GM18526 (cell line): Measurements from ENCODE around the gene MKI67.

Experiments
- POLR2A ChIP-seq: IDR thresholded peaks from 3 replicates; pipeline ENCODE4 v1.6.1; 2011; ENCODE audit not compliant: insufficient read length; ENCODE audit errors: extremely low read depth

The MKI67 gene

GRCh38 chr10:128096486-128097199 lies 29.6 kb downstream of the MKI67 start:
- no peak for TF ChIP-seq POLR2A

DNA sequence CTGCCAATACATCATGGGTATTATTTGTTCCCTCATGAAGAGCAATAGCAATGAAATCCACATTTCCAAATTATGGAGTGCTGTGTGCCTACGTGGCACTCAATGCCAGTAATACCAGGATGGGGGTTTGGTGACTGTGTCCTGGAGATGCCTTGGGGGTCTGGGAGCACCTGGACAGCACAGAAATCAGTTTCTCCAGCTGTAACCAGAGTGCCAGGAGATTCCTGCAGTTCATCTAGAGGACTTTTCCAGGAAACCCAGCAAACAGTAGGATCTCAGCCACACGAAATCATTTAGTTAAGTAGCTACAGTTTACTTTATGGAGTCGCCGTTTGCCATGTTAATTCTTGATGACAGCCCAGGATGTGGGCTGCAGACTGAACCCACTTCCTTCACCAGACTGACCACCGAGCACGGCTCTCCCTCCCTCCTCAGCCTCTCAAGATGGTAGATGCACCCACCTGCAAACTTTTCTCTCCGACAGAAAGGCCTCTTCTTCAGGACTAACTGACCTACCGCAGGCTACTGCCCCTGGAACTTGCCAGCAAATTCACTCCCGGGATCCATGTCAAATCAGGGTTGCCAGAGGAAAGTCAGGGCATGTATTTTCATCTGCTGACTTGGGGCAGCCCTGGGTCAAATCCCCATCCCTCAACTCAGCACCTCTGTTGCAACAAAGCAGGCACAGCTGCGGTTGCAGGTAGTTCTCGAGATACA lies 30.3 kb downstream of the MKI67 start:
- TF ChIP-seq POLR2A = no peak

- TF ChIP-seq POLR2A = no peak
These were observed 31.0 kb downstream of the MKI67 start for GRCh38 chr10:128095027-128095752.

- TF ChIP-seq POLR2A = no peak
These were observed 33.8 kb downstream of the MKI67 start for GRCh38 chr10:128092454-128092853.

DNA sequence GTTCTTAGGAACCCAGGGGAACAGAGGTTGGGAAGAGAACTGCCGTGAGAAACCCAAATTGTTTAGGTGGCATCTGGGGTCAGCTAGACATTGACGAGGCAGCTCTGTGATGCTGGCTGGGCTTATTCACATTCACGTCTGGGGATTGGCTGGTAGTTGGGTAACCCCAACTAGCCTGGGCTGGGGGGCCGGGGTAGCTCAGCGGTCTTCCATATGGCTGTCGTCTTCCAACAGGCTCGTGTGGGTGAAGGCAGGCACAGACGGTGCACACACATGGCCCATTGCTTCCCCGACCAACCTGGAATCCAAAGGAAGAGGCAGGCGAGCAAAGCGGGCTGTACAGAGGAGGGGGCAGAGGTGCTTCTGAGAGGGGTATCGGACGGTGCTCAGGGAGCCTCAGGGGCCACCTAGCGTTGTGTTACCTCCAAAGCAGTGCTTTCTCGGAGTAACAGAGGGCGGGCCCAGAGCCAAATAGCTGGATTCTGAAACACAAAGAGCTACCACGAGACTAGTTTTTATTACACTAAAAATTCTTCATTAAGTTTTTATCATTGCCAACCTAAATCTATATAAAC lies 34.5 kb downstream of the MKI67 start:
- TF ChIP-seq POLR2A = no peak

GRCh38 chr10:128087884-128088709 lies 38.1 kb downstream of the MKI67 start:
- no peak for TF ChIP-seq POLR2A

GRCh38 chr10:128087146-128087883 lies 38.9 kb downstream of the MKI67 start:
- TF ChIP-seq POLR2A = no peak

DNA sequence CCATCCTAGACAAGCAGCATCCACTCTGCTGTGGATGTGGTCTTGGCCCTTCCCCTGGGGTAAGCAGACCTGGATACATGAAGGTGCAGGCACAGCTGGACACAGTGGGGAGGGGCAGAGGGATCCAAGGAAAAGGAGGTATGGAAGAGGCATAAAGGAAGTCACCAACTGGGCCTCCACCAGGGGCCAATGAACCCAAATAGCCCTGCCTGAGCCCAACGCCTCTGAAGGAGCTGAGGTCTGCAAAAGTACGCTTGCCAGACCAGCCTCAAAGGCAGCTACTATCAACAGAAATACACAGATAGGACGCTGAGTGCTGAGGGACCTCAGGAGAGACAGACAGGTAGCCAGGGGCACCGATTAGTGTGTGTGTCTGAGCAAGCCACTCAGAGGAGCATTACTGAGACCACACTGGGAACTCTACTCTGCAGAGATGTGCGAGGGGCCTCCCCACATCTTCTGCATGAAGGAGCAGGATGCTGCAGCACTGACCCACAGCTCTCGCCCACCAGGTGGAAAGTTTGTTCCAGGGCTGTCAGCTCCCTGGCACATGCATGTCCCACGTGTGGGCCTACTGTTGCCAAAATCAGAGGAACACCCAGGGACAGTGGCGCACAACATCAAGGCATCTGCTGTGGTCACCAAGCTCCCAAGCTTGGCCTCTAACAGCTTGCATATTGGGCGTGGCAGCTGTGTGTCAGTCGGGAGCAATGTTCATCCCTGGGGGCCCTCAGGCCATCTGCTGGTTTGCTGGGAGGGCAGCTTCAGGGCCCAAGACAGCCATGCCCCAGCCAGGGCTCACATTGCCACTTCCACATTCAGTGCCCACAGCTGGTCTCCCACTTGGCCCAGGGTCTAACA lies 40.0 kb downstream of the MKI67 start:
- TF ChIP-seq POLR2A = no peak

DNA sequence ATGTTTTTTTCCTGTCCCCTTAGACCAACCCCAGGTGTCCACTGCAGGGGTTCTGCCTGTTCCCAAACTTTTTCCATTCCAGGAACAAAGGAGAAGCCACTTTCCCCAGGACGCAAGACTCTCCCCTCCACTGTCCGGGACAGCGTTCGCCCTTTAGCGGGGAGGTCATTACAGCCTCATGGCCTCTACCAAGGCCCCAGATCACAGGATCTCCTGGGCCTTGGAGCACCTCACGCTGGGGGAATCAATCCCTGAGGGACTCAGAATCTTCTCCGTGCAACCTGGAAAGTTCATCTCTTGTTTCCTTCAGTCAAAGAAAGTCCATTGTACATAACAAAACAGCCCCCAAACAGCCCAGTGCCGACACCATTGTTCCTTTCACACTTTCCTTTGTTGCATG lies 41.2 kb downstream of the MKI67 start:
- TF ChIP-seq POLR2A = no peak

- TF ChIP-seq POLR2A = no peak
These were observed 41.9 kb downstream of the MKI67 start for GRCh38 chr10:128084364-128084763.

GRCh38 chr10:128083191-128083895 lies 42.9 kb downstream of the MKI67 start:
- no peak for TF ChIP-seq POLR2A

DNA sequence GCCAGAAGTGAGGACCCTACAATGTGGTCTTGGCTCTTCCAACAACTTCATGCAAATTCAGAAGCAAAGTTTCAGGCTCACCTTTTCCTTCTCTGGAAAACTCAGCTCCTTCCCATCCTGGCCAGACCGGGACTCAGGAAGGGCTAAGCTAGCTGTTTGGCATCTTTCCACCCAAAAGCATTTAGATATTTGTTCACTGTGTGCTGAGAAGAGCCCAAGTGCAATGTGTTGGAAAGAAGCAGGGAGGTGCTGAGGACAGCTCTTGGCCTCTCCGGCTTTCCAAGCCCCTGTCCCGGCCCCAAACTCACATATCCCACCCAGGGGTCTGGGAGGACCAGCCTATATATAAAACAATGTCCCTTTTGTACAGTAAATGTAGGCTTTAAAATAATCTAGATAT lies 44.5 kb downstream of the MKI67 start:
- TF ChIP-seq POLR2A = no peak

DNA sequence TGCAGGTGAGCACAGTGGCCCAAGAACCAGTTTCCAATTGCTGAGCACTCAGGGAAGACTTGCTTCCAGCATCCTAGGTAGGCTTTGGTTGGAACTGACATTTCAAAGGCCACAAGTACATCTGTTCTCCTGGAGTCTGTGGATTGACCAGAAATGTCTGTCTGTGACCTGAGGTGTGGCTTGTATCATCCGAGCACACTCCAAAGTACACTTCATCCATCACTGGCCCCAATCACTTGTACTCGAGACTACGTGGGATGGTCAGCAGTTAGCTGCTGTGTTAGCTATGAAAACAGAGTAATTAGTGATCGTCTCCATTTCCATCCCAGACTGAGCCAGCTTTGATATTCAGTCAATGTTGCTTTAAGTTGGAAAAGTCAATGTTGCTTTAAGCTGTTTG lies 45.0 kb downstream of the MKI67 start:
- no peak for TF ChIP-seq POLR2A
